K562 (cell line): ENCODE measurements around the gene CMTM4. TPM values are rescaled to one million over a fixed set of nuclear protein-coding genes. Genes with fewer than 3 reads are reported as not detected.

ENCODE experiments used
- CEBPZ ChIP-seq: fragments of 150-350 bp; IDR thresholded peaks from 2 replicates; pipeline ENCODE4 v1.6.1; 2014; ENCODE audit warnings: low read depth, mild to moderate bottlenecking, low read length, borderline replicate concordance
- CLOCK ChIP-seq: fragments of 250-450 bp; sonication (Bioruptor Pico); IDR thresholded peaks from 2 replicates; pipeline ENCODE4 v1.4.0; 2020; ENCODE audit warnings: mild to moderate bottlenecking, moderate library complexity, borderline replicate concordance
- CXXC5 ChIP-seq: fragments of 250-450 bp; sonication (Bioruptor Pico); IDR thresholded peaks from 2 replicates; pipeline ENCODE4 v1.8.0; 2022; ENCODE audit warnings: inconsistent platforms, mild to moderate bottlenecking, moderate library complexity
- ELF1 ChIP-seq: fragments of 200-800 bp; sonication (Bioruptor generic); IDR thresholded peaks from 2 replicates; pipeline ENCODE4 v1.6.1; 2016; ENCODE audit warnings: missing genetic modification characterization, missing compliant biosample characterization
- GATA2 ChIP-seq: sonication (generic); formaldehyde crosslinking; IDR thresholded peaks from 2 replicates; pipeline ENCODE4 v1.4.0; 2020; ENCODE audit warnings: mild to moderate bottlenecking, missing genetic modification reagents
- GTF2E2 ChIP-seq: fragments of 200-800 bp; sonication (Bioruptor generic); IDR thresholded peaks from 2 replicates; pipeline ENCODE4 v1.6.1; 2016; ENCODE audit warnings: missing genetic modification characterization, missing compliant biosample characterization
- HDAC1 ChIP-seq, 2 experiments: fragments of 450-650 bp; IDR thresholded peaks; 2 replicates each; pipeline ENCODE4 v1.6.1; 2016 to 2017; ENCODE audit warnings: inconsistent platforms in 1 of 2, mild to moderate bottlenecking in 1 of 2, moderate library complexity in 1 of 2
- IRF9 ChIP-seq: fragments of 450-650 bp; IDR thresholded peaks from 2 replicates; pipeline ENCODE4 v1.6.1; 2016; ENCODE audit warnings: missing biosample characterization, missing genetic modification characterization
- MTA3 ChIP-seq: fragments of 450-650 bp; formaldehyde crosslinking; IDR thresholded peaks from 2 replicates; pipeline ENCODE4 v1.6.1; 2017; ENCODE audit warnings: mild to moderate bottlenecking, borderline replicate concordance
- NCOA6 ChIP-seq: fragments of 450-650 bp; IDR thresholded peaks from 2 replicates; pipeline ENCODE4 v1.6.1; 2017; ENCODE audit warnings: mild to moderate bottlenecking
- NFIC ChIP-seq: fragments of 450-650 bp; IDR thresholded peaks from 2 replicates; pipeline ENCODE4 v1.6.1; 2017; ENCODE audit warnings: mild to moderate bottlenecking, inconsistent platforms
- NONO ChIP-seq, 2 experiments: fragments of 200-400 bp in 1 of 2; fragments of 450-650 bp in 1 of 2; formaldehyde crosslinking in 1 of 2; IDR thresholded peaks; 2 replicates each; pipeline ENCODE4 v1.6.1; 2017; ENCODE audit warnings: low read depth in 2 of 2, mild to moderate bottlenecking in 2 of 2, moderate library complexity in 2 of 2, low read length in 1 of 2
- PTRF ChIP-seq: fragments of 450-650 bp; IDR thresholded peaks from 2 replicates; pipeline ENCODE4 v1.6.1; 2016; ENCODE audit warnings: mild to moderate bottlenecking, missing genetic modification characterization, missing compliant biosample characterization
- TAF7 ChIP-seq: fragments of 450-650 bp; IDR thresholded peaks from 2 replicates; pipeline ENCODE4 v1.6.1; 2016; ENCODE audit warnings: missing genetic modification characterization, missing compliant biosample characterization
- TCF15 ChIP-seq: fragments of 250-450 bp; sonication (Bioruptor Pico); IDR thresholded peaks from 2 replicates; pipeline ENCODE4 v1.8.0; 2022; ENCODE audit warnings: moderate library complexity, mild to moderate bottlenecking, inconsistent platforms
- ZBTB9 ChIP-seq: fragments of 450-650 bp; formaldehyde crosslinking; IDR thresholded peaks from 2 replicates; pipeline ENCODE4 v1.4.0; 2020; ENCODE audit warnings: mild to moderate bottlenecking, moderate library complexity
- ZNF316 ChIP-seq: fragments of 450-650 bp; IDR thresholded peaks from 2 replicates; pipeline ENCODE4 v1.6.1; 2016
- polyA plus RNA-seq, 8 experiments: library from polyadenylated mRNA; depleted of rRNA in 4 of 8; stranded (reverse) in 5 of 8; unstranded in 3 of 8; fragments of >200 nt; fragmentation: Nextera tagmentation in 2 of 8; fragmentation: Illumina TruSeq in 1 of 8; extraction: Ambion mirVana in 2 of 8; extraction: Trizol in 1 of 8; gene quantifications; 2 replicates each; pipeline versions ENCODE4 v1.2.1 to v1.2.3, GENCODE V29; 2011 to 2014; ENCODE audit warnings: inconsistent platforms in 1 of 8, missing spikeins in 1 of 8
- total RNA-seq, 7 experiments: library from RNA; depleted of rRNA in 6 of 7; stranded (reverse); fragments of >200 nt in 6 of 7; fragmentation: Illumina TruSeq in 2 of 7; extraction: Trizol in 2 of 7; gene quantifications; 2 replicates each; pipeline versions ENCODE4 v1.2.1 to v1.2.3, GENCODE V29; 2011 to 2021; ENCODE audit warnings: low replicate concordance in 1 of 7

Gene CMTM4
- total and polyA plus RNA-seq, 9 of the 15 experiments (the other 6 are each of a cell fraction or from before 2014, with no cell fraction given): 2.0 to 21.3 (median 12.5) TPM

GRCh38 chr16:66620429-66620795, 76.1 kb downstream of the CMTM4 start (continued):
- no peak for TF ChIP-seq CEBPZ
- TF ChIP-seq ZBTB9 (CRISPR knock-in tag): no peak
- TF ChIP-seq ELF1 (tag): no peak
- TF ChIP-seq CLOCK (CRISPR knock-in tag): no peak
- TF ChIP-seq ZNF316: no peak
- no peak for TF ChIP-seq GTF2E2 (tag)
- peak; percentile 14; the same call in 1 of the 2 replicates for TF ChIP-seq CXXC5 (CRISPR knock-in tag)
- no peak for TF ChIP-seq NCOA6
- TF ChIP-seq NFIC: no peak
- no peak for TF ChIP-seq TAF7
- TF ChIP-seq MTA3: 0 out of 2 replicates have a peak, but pooled peaks have one; percentile 11
- no peak for TF ChIP-seq PTRF
- no peak for TF ChIP-seq IRF9
- no peak for TF ChIP-seq TCF15 (CRISPR knock-in tag)
- TF ChIP-seq NONO (IDR thresholded peaks at IDR 0.05; ENCODE audit: low read depth in 2 of 2, low read length in 1 of 2): no peak
- TF ChIP-seq HDAC1 (IDR thresholded peaks at IDR 0.05): 0 out of 4 replicates have a peak, but pooled peaks of 1 of the 2 experiments have one; percentile 5
- no peak for TF ChIP-seq GATA2 (CRISPR knock-in tag)
